Lung microvascular endothelial cell (primary cell): ENCODE data around the gene SMAD5. TPM values are rescaled to one million over a fixed set of nuclear protein-coding genes. Genes with fewer than 3 reads are reported as not detected.

Source experiments
- DNase-seq, 2 donors: peaks; one replicate each; pipeline versions ENCODE4 v3.0.0 to v3.0.0-alpha.2; 2010; ENCODE audit warnings: low read depth in 2 of 2
- total RNA-seq: library from RNA; depleted of rRNA; stranded (reverse); fragments of >200 nt; gene quantifications from 2 replicates; pipeline ENCODE4 v1.2.1, GENCODE V29; 2014

Gene SMAD5
- total RNA-seq, 1 donor from 2014 or later, result 28.6 TPM

GRCh38 chr5:136215812-136216211 lies 83.2 kb downstream of the SMAD5 start:
- DNase-seq, result no peak

- DNase-seq, result no peak
Measured at GRCh38 chr5:136216230-136216629, 83.6 kb downstream of the SMAD5 start.

GRCh38 chr5:136221340-136221739 lies 88.7 kb downstream of the SMAD5 start:
- no peak for DNase-seq

GRCh38 chr5:136222580-136223235 lies 90.1 kb downstream of the SMAD5 start:
- DNase-seq, result no peak

GRCh38 chr5:136225796-136226195 lies 93.2 kb downstream of the SMAD5 start:
- no peak for DNase-seq

- no peak for DNase-seq
Measured at GRCh38 chr5:136226401-136226800, 93.8 kb downstream of the SMAD5 start.

GRCh38 chr5:136228136-136228757 lies 95.6 kb downstream of the SMAD5 start:
- no peak for DNase-seq

GRCh38 chr5:136230176-136230575 lies 97.5 kb downstream of the SMAD5 start:
- DNase-seq, result peak in 1 of 2 donors; percentile 7

GRCh38 chr5:136232316-136232715 lies 99.7 kb downstream of the SMAD5 start:
- no peak for DNase-seq

Other genes with a start within 250 kb of the SMAD5 start
- not detected in 2 replicates for gene IL9, start 237.0 kb upstream of the SMAD5 start, total RNA-seq
- not detected in 2 replicates for gene LECT2, start 177.9 kb upstream of the SMAD5 start, total RNA-seq
- 3.8 and 17.0 TPM in 2 replicates for gene TGFBI, start 103.9 kb upstream of the SMAD5 start, total RNA-seq
- gene SMIM32, start 60.3 kb downstream of the SMAD5 start, total RNA-seq, result not detected in 2 replicates
- gene TRPC7, start 232.7 kb downstream of the SMAD5 start, total RNA-seq, result not detected in 2 replicates